ENCODE results near the gene CLCN6. TPM values are rescaled to one million over a fixed set of nuclear protein-coding genes. Genes with fewer than 3 reads are reported as not detected.

The CLCN6 gene, protein sequence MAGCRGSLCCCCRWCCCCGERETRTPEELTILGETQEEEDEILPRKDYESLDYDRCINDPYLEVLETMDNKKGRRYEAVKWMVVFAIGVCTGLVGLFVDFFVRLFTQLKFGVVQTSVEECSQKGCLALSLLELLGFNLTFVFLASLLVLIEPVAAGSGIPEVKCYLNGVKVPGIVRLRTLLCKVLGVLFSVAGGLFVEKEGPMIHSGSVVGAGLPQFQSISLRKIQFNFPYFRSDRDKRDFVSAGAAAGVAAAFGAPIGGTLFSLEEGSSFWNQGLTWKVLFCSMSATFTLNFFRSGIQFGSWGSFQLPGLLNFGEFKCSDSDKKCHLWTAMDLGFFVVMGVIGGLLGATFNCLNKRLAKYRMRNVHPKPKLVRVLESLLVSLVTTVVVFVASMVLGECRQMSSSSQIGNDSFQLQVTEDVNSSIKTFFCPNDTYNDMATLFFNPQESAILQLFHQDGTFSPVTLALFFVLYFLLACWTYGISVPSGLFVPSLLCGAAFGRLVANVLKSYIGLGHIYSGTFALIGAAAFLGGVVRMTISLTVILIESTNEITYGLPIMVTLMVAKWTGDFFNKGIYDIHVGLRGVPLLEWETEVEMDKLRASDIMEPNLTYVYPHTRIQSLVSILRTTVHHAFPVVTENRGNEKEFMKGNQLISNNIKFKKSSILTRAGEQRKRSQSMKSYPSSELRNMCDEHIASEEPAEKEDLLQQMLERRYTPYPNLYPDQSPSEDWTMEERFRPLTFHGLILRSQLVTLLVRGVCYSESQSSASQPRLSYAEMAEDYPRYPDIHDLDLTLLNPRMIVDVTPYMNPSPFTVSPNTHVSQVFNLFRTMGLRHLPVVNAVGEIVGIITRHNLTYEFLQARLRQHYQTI
- total RNA-seq (2022; extraction: Qiagen RNA extraction; ENCODE audit: low read depth) = 4.9 to 5.9 TPM (median 5.4 TPM) in 5 replicates

GRCh38 chr1:11805422-11806306 is at the start of gene CLCN6, which contains the start of gene MTHFR:
CLCN6 (plus strand) TSS chr1:11806191; CDS start chr1:11806263, 72 bp downstream.
MTHFR (minus strand) TSS chr1:11805964; CDS start chr1:11803116, 2,848 bp downstream.

GRCh38 chr1:11761988-11762406 is 44.0 kb upstream of the CLCN6 start, which contains the start of gene C1orf167:
C1orf167 (plus strand) TSS chr1:11762193; CDS start chr1:11764401, 2,208 bp downstream.

DNA sequence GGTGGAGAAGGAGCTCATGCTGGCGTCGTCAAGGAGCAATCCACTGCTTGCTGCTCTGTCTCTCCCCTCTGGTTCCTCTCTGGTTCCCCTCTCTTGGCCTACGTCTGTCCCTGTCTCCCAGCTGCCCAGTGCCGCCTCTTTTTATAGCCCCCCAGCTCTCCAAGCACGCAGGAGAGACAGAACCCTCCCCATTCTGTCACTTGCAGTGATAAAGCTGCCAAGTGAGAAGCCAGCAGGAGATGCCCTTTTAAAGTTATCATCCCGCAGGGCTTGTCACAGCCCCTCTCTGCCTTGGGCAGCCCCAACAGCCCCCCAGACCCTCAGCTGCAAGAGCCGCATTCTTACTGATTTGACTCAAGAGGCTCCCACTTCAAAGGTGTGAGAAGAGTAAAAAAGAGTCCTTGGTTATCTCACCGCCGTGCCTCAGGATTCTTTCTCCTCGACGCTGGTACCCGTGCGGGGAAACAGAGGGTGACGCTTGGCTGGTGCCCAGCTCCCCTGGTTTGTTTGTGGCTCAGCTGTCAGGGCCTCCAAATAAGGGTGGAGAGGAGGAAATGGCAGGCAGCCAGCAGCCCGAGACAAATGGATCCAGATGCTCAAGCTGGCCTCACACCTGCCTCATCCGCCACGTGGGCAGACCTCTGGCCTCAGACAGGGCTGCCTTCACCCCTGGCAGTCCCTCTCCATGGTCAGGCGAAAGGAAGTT is 41.8 kb downstream of the CLCN6 start, which contains the start of gene NPPA:
NPPA (minus strand) TSS at position 117 of the 706 bp plus-strand sequence; CDS start at position 18, 99 bp downstream.

GRCh38 chr1:11858613-11858967 is 52.6 kb downstream of the CLCN6 start, which contains the start of gene NPPB:
NPPB (minus strand) TSS chr1:11858945; CDS start chr1:11858833, 112 bp downstream.

Other genes with a start within 250 kb of the CLCN6 start
- gene FBXO2, start 151.8 kb upstream of the CLCN6 start, total RNA-seq (2022; extraction: Qiagen RNA extraction; ENCODE audit: low read depth) = 6.0 to 11.7 TPM (median 9.1 TPM) in 5 replicates
- gene FBXO44, start 151.3 kb upstream of the CLCN6 start, total RNA-seq (2022; extraction: Qiagen RNA extraction; ENCODE audit: low read depth) = 12.2 to 19.0 TPM (median 16.6 TPM) in 5 replicates
- 5.9 to 9.3 TPM (median 8.2 TPM) in 5 replicates for gene FBXO6, start 142.0 kb upstream of the CLCN6 start, total RNA-seq (2022; extraction: Qiagen RNA extraction; ENCODE audit: low read depth)
- 44.4 to 56.3 TPM (median 49.9 TPM) in 5 replicates for gene MAD2L2, start 125.0 kb upstream of the CLCN6 start, total RNA-seq (2022; extraction: Qiagen RNA extraction; ENCODE audit: low read depth)
- 0.07 to 0.10 TPM (median 0.08 TPM) in 5 replicates for gene DRAXIN, start 114.5 kb upstream of the CLCN6 start, total RNA-seq (2022; extraction: Qiagen RNA extraction; ENCODE audit: low read depth)
- 68.0 to 104 TPM (median 93.4 TPM) in 5 replicates for gene AGTRAP, start 70.1 kb upstream of the CLCN6 start, total RNA-seq (2022; extraction: Qiagen RNA extraction; ENCODE audit: low read depth)
- 0.05 TPM in 1 of 5 replicates, not detected in the others for gene C1orf167, start 44.0 kb upstream of the CLCN6 start, total RNA-seq (2022; extraction: Qiagen RNA extraction; ENCODE audit: low read depth)
- 3.8 to 4.6 TPM (median 4.0 TPM) in 5 replicates for gene MTHFR, start 227 bp upstream of the CLCN6 start, total RNA-seq (2022; extraction: Qiagen RNA extraction; ENCODE audit: low read depth)
- not detected in 5 replicates for gene NPPA, start 41.6 kb downstream of the CLCN6 start, total RNA-seq (2022; extraction: Qiagen RNA extraction; ENCODE audit: low read depth)
- 0.56 TPM in 1 of 5 replicates, not detected in the others for gene NPPB, start 52.8 kb downstream of the CLCN6 start, total RNA-seq (2022; extraction: Qiagen RNA extraction; ENCODE audit: low read depth)
- gene KIAA2013, start 120.2 kb downstream of the CLCN6 start, total RNA-seq (2022; extraction: Qiagen RNA extraction; ENCODE audit: low read depth) = 28.3 to 50.7 TPM (median 45.7 TPM) in 5 replicates
- 72.3 to 83.5 TPM (median 81.5 TPM) in 5 replicates for gene PLOD1, start 128.5 kb downstream of the CLCN6 start, total RNA-seq (2022; extraction: Qiagen RNA extraction; ENCODE audit: low read depth)
- 29.1 to 36.4 TPM (median 33.8 TPM) in 5 replicates for gene MFN2, start 174.3 kb downstream of the CLCN6 start, total RNA-seq (2022; extraction: Qiagen RNA extraction; ENCODE audit: low read depth)
- gene MIIP, start 213.3 kb downstream of the CLCN6 start, total RNA-seq (2022; extraction: Qiagen RNA extraction; ENCODE audit: low read depth) = 10.6 to 15.7 TPM (median 12.1 TPM) in 5 replicates

Data from A549 treated with RU486 at 1 μM for 4 hours (cell line).